ENCODE data around the gene RAPGEFL1. TPM values are rescaled to one million over a fixed set of nuclear protein-coding genes. Genes with fewer than 3 reads are reported as not detected.

The RAPGEFL1 gene
- total RNA-seq, 4 donors from 2014 or later: 2.4 to 7.3 (median 5.2) TPM

DNA sequence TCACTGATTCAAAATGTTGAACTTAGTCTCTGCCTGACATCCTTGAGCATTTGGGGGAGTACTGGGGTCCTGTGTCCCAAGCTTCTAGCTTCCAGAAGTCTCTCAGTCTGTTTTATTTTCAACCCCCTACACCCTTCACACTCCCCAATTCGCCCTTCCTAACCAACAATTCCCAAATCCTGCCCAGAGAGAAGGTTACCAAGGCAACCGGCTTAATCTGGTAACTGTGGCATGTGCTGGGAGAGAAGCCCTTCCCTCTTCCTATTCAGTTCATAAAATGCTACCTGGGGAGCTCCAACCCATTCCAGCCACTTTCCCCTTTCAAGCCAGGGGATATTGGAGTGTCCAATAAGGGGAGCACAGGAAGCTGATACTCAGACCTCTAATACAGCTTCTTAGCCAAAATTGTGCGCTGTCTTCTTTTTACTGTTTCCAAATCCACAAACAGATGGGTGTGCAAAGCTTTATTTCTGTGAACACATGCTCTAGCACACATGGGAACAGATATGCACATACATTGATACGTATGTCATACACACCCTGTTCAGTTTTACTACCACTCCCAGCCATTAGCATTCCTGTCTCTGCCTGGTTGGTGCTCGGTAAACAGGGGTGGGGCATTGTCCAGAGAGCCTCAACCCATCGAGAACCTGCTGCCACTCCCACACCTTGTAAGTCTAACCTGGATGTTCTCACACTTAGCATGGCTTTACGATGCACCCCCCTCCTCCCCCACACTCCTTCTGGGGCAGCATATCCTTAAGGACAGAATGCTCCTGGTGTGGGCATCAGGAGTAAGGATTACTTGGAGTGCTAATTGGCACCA lies 1.1 kb upstream of the RAPGEFL1 start:
- TF ChIP-seq, protein P1, sequence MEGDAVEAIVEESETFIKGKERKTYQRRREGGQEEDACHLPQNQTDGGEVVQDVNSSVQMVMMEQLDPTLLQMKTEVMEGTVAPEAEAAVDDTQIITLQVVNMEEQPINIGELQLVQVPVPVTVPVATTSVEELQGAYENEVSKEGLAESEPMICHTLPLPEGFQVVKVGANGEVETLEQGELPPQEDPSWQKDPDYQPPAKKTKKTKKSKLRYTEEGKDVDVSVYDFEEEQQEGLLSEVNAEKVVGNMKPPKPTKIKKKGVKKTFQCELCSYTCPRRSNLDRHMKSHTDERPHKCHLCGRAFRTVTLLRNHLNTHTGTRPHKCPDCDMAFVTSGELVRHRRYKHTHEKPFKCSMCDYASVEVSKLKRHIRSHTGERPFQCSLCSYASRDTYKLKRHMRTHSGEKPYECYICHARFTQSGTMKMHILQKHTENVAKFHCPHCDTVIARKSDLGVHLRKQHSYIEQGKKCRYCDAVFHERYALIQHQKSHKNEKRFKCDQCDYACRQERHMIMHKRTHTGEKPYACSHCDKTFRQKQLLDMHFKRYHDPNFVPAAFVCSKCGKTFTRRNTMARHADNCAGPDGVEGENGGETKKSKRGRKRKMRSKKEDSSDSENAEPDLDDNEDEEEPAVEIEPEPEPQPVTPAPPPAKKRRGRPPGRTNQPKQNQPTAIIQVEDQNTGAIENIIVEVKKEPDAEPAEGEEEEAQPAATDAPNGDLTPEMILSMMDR (IDR thresholded peaks at IDR 0.05; ENCODE audit: low read depth): no peak

DNA sequence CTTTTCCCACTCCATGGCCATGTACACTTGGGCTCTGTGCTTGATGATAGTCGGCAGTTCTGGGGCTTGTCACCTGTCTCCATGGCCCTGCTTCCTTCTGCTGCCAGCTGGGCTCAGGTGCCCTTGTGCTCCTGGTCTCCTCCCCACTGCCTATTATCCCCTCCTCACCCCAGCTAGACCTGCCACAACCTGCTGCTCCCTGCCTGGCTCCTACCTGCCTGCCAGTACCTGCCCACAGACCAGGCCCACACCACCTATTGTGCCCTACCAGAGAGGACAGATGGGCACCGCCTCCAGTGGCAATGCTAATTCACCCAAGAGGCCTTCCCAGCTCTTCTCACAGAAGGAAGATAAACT lies 538 bp upstream of the RAPGEFL1 start:
- TF ChIP-seq, protein P1 (IDR thresholded peaks at IDR 0.05; ENCODE audit: low read depth): no peak

DNA sequence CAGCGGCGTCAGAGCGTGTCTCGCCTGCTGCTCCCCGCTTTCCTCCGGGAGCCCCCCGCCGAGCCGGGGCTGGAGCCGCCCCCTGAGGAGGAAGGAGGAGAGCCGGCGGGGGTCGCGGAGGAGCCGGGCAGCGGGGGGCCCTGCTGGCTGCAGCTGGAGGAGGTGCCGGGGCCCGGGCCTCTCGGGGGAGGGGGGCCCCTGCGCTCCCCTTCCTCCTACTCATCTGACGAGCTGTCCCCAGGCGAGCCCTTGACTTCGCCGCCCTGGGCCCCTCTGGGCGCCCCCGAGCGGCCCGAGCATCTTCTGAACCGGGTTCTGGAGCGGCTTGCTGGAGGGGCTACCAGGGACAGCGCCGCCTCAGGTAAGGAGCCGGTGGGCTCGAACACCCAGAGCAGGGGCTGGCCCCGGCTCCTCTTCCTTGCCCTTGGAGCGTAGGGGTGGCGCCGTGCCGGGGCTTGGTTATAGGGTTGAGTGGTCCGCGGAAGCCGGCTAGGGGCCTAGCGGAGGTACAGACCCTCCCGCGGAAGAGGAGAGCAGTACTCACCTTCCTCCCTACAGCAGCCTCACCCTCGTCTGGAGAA lies 841 bp downstream of the RAPGEFL1 start:
- TF ChIP-seq, protein P1 (IDR thresholded peaks at IDR 0.05; ENCODE audit: low read depth): no peak

DNA sequence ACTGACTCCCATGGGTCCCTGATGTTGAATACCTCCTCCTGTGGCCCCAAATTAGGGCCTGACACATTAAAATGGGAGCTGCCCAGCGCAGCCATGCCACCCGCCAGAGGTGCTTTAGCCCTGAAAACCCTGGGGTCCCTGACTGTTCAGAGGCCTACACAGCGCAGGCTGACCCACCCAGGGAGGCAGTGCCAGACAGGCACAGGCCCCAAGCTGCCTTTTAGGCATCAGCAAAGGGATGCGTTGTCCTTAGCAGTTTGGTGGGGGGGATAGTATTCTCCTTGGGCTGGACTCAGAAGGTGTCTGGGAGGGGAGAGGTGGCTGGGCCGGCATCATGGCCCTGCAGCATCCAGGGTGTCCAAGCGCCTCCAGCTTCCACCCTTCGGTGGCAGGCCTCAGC lies 1.4 kb downstream of the RAPGEFL1 start:
- TF ChIP-seq, protein P1 (IDR thresholded peaks at IDR 0.05; ENCODE audit: low read depth): no peak

DNA sequence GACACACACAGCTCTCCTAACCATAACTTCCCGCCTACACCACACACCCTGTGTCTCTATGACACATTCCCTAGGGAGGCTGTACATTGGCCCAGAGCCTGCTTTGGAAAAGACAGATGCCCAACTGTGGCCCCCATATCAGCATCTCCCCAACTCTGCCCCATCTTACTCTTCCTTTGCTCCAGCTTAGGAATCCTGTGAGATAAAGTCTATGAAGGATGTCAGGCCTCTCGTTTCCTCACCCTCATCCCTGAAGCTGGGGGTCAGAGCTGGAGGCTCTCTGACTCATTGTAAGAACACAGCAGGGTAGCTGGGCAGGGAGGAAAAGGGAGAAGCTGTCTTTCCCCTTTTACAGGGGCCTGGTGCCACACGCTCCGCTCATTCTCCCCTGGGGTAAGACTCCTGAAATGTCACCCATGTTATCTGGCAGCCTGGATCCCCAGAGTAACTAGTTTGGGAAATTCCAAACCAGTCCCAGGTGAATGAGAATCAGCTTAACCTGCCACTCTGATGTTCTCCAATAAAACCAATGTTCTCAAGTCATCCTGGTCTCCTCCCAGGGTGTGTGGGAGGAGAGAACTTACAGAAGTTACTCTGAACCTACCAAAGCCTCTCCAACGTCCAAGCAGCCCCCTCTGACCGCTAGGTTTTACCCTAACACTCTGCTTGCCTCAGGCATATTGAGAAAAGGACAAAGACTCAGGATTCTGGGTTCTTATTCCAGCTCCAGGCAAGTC lies 2.8 kb downstream of the RAPGEFL1 start:
- TF ChIP-seq, protein P1 (IDR thresholded peaks at IDR 0.05; ENCODE audit: low read depth): no peak

DNA sequence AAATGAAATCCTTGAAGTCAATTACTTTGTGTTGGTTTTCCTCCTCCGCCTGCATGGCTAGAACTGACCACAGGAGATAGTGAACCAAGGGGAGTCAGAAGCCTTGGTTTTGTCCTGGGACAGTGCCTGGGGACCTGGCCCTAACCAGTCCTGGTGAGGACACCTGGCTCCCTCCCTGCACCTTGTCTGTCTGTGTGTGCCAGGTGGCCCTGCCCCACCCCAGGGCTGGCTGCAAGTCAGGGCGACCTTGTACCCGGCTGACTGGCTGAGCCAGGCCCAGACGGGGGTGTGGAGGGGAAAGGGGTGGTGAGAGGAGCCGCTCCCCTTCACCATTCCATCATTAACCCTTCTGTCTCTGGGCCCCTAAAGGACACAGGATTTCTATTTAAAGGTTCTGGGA lies 3.4 kb downstream of the RAPGEFL1 start:
- TF ChIP-seq, protein P1 (IDR thresholded peaks at IDR 0.05; ENCODE audit: low read depth): no peak

DNA sequence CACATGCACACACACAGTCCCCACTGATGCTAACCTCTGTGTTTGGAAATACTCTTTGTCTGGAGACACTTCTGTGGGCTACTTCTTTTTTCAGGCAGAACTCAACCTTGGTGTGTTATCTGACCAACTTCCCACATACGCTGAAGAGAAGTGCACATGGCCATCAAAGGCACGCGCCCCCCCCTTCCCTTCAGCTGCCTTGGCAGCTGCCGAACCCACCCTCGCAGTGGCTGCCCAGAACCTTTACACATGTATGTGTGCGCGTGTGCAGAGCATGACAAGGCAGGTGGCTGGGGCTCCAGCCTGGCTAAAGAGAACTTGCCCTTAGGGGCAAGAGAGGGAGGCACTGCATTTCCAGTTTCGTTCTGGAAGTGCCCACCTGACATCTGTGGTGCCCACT lies 3.9 kb downstream of the RAPGEFL1 start:
- TF ChIP-seq, protein P1 (IDR thresholded peaks at IDR 0.05; ENCODE audit: low read depth): no peak

All from subcutaneous adipose tissue (tissue), 4 donors.